HG02852 (cell line): ENCODE results near the gene SMAD2.
"Not testable (repeated sequence)": the region's sequence is repeated elsewhere in the genome, so short reads cannot be mapped to it uniquely, and the experiment has no call there.

Experiments
- ATAC-seq: cut with Tn5 transposase; IDR thresholded peaks from one replicate; pipeline ENCODE4 v1.9.1; 2021; ENCODE audit warnings: mild to moderate bottlenecking, moderate library complexity; ENCODE audit not compliant: unreplicated experiment

The SMAD2 gene

DNA sequence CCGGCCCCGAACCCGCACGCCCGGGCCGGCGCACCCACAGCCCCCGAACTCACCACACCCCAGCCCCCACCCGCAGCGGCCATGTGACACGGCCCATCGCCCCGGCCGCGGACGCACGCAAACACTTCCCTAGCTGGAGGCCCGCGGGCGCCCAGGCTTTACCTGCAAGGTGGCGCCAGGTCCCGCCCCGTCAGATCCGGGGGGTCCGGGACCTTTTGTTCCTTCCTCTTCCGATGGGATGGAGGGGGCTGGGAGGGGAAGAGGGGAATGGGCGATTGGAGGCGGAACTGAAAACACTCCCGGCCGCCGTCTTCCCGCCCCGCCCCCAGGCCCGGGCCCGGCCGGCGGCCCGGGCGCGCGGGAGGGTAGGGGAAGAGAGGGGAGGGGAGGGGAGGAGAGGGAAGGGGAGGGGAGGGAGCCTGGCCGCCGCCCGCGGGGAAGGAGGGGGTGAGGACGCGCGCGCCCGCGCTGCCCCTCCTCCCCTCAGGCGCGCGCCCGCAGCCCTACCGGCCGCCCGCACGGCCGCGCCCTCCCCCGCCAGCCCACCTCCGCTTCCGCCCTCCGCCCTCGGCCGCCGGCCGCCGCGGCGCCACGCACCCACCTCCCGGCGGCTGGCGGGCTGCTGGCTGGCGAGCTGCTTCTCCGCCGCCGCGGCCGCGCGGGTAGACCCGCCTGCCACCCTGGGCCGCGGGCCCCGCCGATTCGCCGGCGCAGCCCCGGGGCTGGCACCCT, at the start of gene SMAD2:
Gene SMAD2 (minus strand): TSS at position 461 of the 732 bp plus-strand sequence. CDS start 33,903 bp downstream, outside the sequence.
- ATAC-seq = peak; percentile 52

DNA sequence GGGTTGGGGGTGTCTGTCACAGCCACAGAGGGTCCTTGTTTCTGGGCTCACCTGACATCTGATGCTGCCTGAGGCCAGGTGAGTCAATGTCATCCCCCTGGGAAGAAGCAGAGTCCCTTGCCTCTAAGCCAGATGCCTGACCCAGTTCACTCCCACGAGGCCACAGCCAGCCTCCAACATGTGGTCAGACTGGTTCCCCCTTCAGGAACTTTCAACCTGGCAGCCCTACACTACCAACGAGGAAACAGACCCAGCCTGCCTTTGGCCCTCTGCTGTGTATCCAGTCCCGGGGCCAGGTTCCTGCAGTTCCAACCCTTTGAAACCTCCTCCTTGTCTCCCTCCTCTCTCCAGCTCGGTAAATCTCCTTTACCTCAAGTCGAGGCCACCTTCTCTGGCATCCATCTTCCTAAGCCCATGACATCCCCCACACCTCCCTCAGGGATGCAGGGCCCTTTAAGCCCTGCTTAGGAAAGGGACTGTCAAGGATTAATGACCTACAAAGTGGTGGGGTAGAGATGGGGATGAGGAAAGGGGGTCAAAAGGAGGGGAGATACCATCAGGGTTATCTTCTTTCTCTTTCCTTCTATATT, 49.2 kb upstream of the SMAD2 start:
- no peak for ATAC-seq

DNA sequence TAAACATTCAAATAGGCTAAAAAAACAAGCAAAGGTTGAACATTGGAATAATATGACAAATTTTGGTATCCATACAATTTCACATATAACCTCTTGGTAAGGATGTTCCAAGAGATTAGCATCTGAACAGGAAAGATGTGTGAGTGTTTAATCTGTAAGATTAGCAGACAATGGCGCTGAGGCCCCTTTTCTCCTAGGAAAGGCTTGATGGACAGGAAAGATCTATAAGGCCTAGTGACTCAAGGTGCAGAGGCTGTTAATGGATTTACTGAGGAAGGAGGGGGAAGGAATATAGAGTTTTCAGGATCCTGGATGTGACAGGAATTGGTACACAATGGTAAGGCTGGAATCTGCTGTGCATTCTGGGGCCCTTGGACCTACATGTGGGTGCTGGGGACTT, 48.1 kb upstream of the SMAD2 start:
- no peak for ATAC-seq

DNA sequence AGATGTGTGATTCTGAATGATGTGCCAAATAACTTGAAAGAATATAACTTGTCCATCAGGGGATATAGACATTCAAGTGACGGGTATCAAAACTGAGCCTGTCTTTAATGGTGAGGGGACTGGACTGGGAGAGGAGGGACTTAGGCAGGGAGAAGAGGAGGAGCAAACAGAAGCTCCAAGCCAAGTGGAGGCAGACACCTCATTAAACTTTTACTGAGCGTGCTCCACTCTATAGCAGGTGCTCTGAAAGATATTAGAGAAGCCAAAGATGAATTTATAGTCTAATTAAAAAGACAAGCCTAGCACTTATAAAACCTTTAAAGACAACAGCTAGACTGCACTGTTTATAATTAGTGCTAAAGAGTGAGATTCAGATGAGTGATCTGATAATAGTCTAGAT, 47.7 kb upstream of the SMAD2 start:
- ATAC-seq = no peak

DNA sequence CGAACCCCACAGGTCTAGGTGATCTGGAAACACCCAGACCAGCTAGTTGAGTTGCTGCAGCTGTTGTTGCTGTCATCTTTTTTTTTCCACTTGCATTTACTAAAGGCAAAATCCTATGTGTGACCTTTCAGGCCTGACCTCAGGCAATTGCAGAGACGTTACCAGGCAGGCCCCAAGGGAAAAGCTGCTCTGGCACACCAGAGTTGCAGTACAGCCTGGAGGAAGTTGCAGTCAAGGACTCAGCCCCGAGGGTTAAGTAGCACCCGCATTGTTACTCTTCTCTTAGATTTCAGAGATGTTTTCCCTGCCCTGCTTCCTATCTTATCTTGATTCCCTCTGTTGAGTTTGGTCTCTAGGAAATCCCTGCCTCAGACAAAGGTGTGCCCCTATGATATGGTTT, 45.2 kb upstream of the SMAD2 start:
- no peak for ATAC-seq

DNA sequence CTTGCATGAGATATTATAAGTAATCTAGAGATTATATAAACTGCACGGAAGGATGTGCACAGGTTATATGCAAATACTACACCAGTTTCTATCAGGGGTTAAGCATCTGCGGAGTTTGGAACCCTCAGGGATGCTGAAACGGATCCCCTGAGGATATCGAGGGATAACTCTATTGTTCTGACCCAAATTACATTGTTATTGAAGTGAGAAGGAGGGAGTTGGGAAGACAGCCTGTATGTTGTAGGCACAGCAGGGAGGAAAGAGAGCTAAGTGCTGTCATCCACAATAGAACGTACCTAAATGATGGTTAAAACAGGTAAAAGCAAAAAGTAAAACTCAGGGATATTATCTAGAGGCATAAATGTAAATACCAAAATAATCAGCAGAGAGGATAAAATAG, 44.6 kb upstream of the SMAD2 start:
- no peak for ATAC-seq

DNA sequence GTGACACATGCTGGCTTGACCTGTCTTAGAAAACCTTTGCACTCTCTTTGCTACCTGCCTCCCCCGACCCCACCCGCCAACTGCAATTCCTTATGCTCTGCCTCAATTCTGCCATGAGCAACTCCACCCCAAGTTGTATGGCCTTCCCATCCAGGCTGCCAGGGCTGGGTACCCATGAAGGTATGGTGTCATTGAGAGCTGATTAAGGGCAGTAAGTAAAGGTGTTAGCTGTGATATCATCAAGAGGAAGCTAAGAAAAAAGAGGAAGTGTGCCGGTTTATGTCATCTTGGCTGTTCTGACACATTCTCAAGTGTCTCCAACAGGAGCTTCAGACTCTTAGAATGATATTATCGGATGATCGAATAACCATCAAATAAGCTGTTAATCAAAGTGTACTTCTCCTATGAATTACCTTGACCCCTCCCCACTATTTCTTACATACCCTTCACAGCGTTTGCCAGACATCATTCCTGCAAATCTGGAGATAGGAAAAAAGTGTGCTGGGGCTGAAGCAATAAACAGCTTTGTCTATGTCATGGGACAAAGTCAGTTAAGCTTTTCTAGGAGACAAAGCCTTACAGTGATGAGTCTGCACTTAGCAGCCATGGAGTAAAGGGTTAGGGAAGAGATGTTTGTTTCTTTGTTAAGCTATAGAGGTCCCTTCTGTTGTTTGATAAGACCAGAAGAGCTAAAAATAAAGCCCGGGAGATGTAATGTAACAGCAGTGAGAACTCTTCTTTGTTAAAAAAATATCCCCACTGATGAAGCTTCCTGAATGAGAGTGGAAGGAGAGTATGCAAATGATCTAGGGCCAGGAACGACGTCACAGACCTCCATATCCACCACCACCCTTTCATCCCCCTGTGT, 40.4 kb upstream of the SMAD2 start:
- ATAC-seq = no peak

DNA sequence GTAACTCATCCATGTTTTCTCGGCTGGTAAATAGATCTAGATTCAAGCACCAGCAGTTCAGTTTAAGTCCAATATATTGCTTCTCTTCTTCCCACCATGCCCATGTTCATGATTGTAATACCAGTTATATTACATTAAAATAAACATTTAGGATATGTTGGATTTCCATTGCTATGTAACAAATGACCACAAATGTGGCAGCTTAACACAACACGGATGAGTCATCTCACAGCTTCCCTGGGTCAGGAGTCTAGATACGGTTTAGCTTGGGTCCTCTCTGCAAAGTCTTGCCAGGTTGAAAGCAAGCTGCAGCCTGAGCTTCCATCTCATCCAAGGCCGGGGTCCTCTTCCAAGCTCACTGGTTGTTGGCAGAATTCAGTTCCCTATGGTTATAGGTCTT, 39.4 kb upstream of the SMAD2 start:
- no peak for ATAC-seq

DNA sequence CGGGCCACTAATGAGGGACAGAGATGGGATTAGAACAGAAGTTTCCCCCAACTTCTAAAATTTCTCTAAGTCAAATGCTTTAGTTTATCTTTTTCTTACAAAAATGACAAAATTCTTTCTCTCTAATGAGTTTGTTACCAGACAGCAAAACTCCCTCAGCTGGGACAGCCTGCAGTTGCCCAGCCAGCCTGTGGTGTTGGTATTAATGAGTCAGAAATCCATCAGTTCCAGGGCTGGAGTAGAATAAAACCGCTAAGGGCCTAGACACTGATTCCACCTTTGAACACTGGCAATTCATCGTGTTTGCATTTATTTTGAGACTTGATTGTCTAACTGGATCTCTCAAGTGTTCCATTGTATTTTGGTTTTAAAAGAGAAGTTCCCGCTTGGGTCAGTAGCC, 38.3 kb upstream of the SMAD2 start:
- no peak for ATAC-seq

DNA sequence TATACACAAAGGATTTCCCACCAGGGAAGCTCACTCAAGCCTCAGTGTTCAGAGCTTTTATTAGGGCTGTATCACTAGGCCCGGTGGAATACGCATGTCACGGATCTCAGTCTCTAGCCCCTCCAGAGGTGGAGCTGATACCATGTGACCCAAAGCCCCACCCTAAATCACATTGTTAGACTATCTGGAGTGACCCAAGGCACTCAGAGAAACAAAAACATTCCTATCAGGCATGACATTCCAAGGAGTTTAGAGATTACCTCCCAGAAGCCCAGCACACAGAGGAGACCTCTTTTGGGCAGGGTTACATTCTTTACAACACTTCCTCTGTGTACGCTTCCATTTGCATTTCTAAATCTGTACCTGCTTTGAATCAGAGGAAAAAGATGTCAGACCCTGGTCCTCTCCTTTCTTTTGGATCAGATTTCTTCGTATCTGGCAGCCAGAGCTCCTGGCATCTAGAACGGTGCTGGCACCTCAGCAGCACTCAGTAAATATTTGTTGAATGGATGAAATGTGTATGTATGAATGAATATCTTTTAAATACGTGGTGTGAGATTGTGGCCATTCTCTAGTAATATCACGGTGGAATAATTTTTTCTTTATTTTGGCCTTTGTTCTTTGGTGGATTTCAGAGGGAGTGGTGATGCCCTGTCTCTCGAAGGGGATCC, 37.7 kb upstream of the SMAD2 start:
- ATAC-seq = no peak

DNA sequence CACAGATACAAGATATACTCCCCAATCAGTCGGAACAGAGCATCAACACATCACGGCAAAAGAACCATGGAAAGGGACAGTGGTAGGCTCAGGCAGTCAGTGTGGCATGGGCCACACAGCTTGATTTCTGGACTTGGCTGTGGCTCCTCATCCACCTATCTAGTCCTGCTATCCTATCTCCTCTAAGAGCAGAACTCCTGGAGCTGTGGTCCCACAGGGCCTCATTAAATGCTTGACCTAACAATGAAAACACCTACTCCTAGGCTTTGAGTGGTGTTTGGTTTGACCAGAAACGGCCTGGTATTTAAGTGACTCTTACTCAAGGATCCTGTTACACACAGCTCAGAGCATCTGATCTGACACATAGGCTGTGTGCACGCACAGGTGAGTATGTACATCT, 33.6 kb upstream of the SMAD2 start:
- ATAC-seq = no peak

DNA sequence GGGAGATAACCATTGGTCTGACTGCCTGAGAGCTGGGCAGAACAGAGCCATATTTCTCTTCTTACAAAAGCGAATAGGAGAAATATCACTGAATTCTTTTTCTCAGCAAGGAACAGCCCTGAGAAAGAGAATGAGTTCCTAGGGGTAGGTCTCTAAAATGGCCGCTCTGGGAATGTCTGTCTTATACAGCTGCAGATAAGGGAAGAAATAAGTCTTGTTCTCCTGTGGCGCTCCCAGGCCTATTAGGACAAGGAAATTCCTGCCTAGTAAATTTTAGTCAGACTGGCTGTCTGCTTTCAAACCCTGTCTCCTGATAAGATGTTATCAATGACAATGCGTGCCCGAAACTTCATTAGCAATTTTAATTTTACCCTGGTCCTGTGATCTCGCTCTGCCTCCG, 30.5 kb upstream of the SMAD2 start:
- ATAC-seq = not testable (repeated sequence)

DNA sequence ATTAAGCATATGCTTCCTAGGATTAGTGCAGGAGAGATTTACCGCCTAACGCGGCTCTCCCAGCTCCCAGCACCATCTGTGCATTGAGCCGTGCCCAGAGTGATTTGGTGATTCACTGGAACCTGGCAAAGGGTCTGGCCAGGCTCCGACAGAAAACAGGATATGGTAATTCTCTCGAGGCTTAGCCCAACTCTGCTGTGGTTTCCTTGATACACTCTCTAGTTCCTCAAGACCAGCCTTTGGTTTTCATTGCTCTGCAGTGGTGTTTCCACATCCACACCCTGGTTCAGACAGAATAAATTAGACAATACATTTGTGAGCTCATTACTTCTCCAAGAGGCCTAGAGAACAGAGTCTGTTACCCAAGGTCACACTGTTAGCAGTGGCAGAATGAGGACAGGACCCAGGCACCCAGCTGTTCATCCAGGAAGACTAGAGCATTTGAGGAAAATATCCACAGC, 23.0 kb upstream of the SMAD2 start:
- ATAC-seq = peak; percentile 59

DNA sequence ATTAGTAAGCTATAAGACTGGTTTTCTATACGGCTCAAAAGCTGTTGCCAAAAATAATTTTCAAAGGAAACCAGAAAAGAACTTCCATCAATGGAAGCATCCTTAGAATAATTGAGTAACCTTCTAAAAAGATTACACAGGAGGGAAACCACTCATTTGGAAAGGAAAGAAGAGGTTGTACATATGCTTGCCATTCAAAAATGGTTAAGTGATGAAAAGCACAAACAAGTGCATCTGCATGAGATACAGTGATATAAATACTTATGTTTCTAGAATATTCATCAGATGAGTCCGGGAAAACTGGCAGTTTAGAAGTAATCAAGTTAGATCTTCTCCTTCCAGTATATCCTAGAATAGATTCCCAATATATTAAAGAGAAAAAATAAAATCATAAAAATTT, 20.1 kb upstream of the SMAD2 start:
- ATAC-seq = no peak

DNA sequence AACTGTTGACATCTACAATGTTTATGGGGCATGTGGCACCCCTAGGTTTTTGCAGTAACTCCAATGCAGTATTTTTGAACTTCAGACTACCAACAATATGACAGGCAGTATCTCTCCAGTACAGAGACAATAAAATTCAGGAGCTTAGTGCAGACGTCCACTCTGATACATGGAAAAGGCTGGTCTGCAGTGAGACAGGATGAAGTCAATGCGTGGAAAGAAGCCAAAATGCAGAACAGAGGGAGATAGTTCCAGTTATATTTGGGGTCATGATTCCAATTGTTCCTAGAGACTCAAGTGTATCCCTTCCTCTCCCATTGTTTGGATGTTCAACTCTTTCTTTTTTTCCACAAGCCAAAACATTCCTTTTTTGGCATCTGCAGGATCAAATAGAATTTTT, 18.7 kb upstream of the SMAD2 start:
- ATAC-seq = no peak

DNA sequence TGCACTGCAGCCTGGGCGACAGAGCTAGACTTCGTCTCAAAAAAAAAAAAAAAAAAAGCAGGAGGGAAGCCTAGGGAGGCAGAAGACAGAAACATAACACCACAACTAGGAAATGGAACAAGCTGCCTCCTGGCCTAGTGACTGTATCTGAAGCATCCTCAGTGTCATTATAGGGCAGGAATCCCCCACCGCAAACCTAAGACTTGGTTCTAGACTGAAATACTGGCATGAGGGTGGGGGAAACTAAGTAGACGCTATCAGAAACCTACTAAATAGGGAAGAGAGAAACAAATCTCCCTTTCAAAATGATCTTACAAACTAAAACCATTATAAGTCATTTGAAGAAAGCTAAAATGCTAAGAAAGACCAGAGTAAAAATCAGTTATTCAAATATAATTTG, 16.4 kb upstream of the SMAD2 start:
- ATAC-seq = no peak

DNA sequence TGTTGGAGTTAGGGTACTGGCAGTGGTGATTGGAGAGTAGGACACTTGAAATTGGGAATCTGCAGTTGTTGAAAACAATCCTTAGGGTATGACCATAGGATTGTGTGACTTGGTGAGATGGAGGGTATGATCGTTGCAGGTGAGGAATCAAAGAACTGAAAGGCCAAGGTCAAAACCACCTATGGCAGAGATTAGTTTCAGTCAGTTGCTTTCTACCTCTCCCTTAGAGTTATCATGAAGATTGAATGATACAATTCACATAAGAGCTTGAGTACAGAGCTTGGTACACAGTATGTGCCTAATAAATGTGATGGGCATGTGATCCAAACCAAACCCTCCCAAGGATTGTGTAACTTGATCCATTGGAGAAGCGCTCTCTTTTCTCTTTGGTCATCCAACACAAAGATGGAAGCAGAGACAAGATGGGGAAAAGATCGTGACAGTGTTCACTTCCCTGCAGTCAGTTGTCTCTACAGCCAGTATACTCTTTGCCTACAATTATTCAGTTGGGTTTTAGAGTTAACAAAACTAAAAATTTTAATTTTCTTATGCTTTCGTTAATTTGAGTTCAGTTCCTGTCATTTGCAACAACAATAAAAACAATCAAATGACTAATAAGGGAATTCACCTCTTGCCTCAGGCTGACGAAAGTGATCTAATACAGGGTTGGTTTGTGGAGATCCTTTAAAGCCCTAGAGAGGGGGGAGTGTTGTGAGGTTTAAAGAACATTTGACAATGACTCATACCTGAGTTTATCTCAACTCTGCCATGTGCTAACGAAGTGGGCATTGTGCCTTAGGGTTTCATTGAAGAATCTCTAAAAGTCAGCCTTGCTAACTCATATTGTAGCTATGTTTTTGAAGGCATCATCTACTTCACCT, 14.8 kb upstream of the SMAD2 start:
- ATAC-seq = no peak

DNA sequence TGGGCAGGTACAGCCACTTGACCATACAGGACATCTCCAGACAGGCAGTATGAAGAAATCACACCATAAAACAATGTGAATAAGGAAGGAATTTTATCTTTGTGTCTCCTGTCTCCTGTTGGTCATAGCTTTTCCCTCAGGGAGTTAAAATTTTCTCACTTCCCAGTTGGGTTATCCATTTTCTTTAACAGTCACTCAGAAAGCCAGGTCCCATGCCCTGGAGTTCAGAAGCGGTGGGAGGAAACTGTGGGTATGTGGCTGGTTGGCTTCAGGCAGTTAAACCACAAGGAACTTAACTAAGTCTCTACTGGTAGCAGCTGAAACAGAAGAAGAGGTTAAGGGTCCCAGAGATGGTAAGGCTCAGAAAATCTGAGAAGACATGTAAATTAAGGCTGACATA, 6.5 kb upstream of the SMAD2 start:
- ATAC-seq = no peak

DNA sequence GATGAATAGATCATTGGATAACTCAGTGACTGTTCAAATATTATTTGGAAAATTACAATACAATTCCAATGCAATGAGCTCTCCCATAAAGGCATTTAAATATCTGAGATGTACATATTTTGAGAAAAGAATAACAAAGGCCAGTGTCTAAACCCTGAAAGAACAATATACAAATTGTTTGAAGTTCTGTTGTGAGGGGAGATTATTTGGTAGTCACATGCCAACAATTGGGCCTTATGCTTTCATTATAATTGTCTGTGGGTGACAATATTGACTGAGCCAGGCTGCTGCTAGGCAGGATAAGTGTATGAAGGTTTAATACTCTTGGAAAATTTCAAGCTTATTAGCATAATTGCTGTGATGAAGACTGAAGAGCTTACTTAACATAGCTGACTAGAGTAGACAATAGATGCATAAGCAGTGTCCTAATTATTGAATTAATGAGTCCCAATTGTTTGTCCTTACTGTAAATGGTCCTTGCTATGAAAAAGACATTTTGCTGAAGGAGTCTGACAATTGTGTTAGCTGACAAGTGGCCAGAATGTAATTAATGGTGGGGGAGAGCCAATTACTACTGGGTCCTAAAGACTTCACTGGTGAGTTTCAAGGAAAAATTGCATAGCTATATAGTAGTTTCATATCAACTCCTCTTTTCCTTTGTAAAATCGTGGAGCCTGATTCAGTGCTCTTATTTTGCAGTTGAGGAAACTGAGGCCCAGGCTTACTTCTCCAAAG, 5.0 kb upstream of the SMAD2 start:
- ATAC-seq = no peak

DNA sequence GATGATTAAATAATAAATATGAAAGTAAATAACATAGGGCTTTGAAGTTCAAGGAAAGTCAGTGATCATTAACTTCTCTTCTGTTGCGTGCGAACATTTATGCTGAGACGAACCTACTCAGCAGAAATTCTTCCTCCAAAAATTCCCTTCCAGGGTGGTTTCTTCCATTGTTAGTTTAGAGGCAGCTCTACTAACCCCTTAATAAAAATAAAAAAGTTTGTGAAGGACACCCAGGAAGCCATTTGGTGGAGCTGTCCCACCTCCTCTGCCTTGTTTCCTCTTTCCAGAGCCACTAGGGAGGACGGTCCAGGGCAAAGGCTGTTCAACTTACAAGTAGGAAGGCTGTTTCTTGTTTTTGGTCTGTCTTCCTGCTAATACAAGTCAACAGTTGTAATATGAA, 2.1 kb upstream of the SMAD2 start:
- no peak for ATAC-seq
